SK-N-SH (cell line): ENCODE results near the gene CREB3L4. TPM values are rescaled to one million over a fixed set of nuclear protein-coding genes. Genes with fewer than 3 reads are reported as not detected.

Experiments
- CTCF ChIA-PET: fragments of 300-600, 350-600 bp; formaldehyde crosslinking; extraction: SDS; loops from one replicate; lab custom pipeline; 2021; lab: Yijun Ruan, JAX
- POLR2A ChIA-PET: fragments of 350-600 bp; sonication (Branson Sonifier 250); formaldehyde crosslinking; extraction: SDS; loops from one replicate; lab custom pipeline; 2020; ENCODE audit warnings: antibody characterized with exemption, inconsistent platforms; lab: Yijun Ruan, JAX
- DNase-seq: peaks from one replicate; pipeline ENCODE4 v3.0.0; 2012
- H2AFZ ChIP-seq: fragments of 200-600 bp; sonication (generic); 2 replicates; pipeline ENCODE4 v1.8.1; 2016; ENCODE audit warnings: antibody characterized with exemption, mild to moderate bottlenecking, low read depth
- H3F3A ChIP-seq: fragments of 200-600 bp; sonication (generic); replicated peaks from 2 replicates; pipeline ENCODE3; 2016; ENCODE audit warnings: antibody characterized with exemption, mild to moderate bottlenecking; ENCODE audit not compliant: insufficient read depth
- H3K27ac ChIP-seq, 2 experiments: fragments of 200-500 bp in 1 of 2; fragments of 200-600 bp in 1 of 2; sonication (Bioruptor generic) in 1 of 2; sonication (generic), shearing (Covaris generic) in 1 of 2; 2 replicates each; pipeline versions ENCODE4 v1.5.1 to v1.6.1; 2014 to 2016; ENCODE audit warnings: low read depth in 2 of 2, inconsistent platforms in 1 of 2, low read length in 1 of 2, mild to moderate bottlenecking in 1 of 2, mixed read lengths in 1 of 2
- H3K27me3 ChIP-seq: fragments of 200-600 bp; sonication (generic), shearing (Covaris generic); 2 replicates; pipeline ENCODE4 v1.6.1; 2016; ENCODE audit warnings: mixed run types; ENCODE audit not compliant: insufficient read depth
- H3K36me3 ChIP-seq, 2 experiments: fragments of 200-500 bp in 1 of 2; fragments of 200-600 bp in 1 of 2; sonication (Bioruptor generic) in 1 of 2; sonication (generic) in 1 of 2; replicated peaks in 1 of 2; 2 replicates each; pipeline versions ENCODE3 to v1.5.1; 2014 to 2016; ENCODE audit warnings: low read length in 1 of 2, mild to moderate bottlenecking in 1 of 2; ENCODE audit not compliant: insufficient read depth in 2 of 2, control insufficient read depth in 1 of 2
- H3K4me1 ChIP-seq, 2 experiments: fragments of 200-500 bp in 1 of 2; fragments of 200-600 bp in 1 of 2; sonication (Bioruptor generic) in 1 of 2; sonication (generic), shearing (Covaris generic) in 1 of 2; 2 replicates each; pipeline versions ENCODE4 v1.5.1 to v1.6.1; 2014 to 2016; ENCODE audit warnings: low read depth in 1 of 2, low read length in 1 of 2, mixed run types in 1 of 2; ENCODE audit not compliant: insufficient read depth in 2 of 2, control insufficient read depth in 1 of 2
- H3K4me2 ChIP-seq: fragments of 200-600 bp; sonication (generic), shearing (Covaris generic); 2 replicates; pipeline ENCODE4 v1.6.1; 2017; ENCODE audit warnings: mixed run types
- H3K4me3 ChIP-seq, 2 experiments: fragments of 200-500 bp in 1 of 2; fragments of 200-600 bp in 1 of 2; sonication (Bioruptor generic) in 1 of 2; sonication (generic), shearing (Covaris generic) in 1 of 2; 2 replicates each; pipeline versions ENCODE4 v1.5.1 to v1.8.1; 2014 to 2016; ENCODE audit warnings: low read depth in 2 of 2, inconsistent platforms in 1 of 2, low read length in 1 of 2, mild to moderate bottlenecking in 1 of 2, mixed read lengths in 1 of 2, moderate library complexity in 1 of 2
- H3K79me2 ChIP-seq: fragments of 200-600 bp; sonication (generic); 2 replicates; pipeline ENCODE4 v1.8.1; 2017; ENCODE audit warnings: mild to moderate bottlenecking; ENCODE audit not compliant: insufficient read depth
- H3K9ac ChIP-seq: fragments of 200-600 bp; sonication (generic); 2 replicates; pipeline ENCODE4 v1.6.1; 2017; ENCODE audit warnings: mixed run types
- H3K9me2 ChIP-seq: fragments of 200-600 bp; sonication (generic); 2 replicates; pipeline ENCODE4 v1.6.1; 2017; ENCODE audit warnings: mixed run types
- H3K9me3 ChIP-seq: fragments of 200-600 bp; sonication (generic); 2 replicates; pipeline ENCODE4 v1.6.1; 2017; ENCODE audit warnings: mixed run types, mild to moderate bottlenecking, moderate library complexity
- H4K20me1 ChIP-seq: fragments of 200-600 bp; sonication (generic); 2 replicates; pipeline ENCODE4 v1.6.1; 2017; ENCODE audit warnings: mild to moderate bottlenecking, mixed run types; ENCODE audit not compliant: insufficient read depth
- ELF1 ChIP-seq: IDR thresholded peaks from 2 replicates; pipeline ENCODE4 v1.4.0; 2012
- EP300 ChIP-seq, 2 experiments: IDR thresholded peaks; 2 replicates each; pipeline versions ENCODE4 v1.4.0 to v1.6.1; 2012; ENCODE audit warnings: borderline replicate concordance in 1 of 2, low read depth in 1 of 2, low read length in 1 of 2
- FOXJ3 ChIP-seq: sonication (generic); formaldehyde crosslinking; IDR thresholded peaks from 2 replicates; pipeline ENCODE4 v1.5.1; 2020; ENCODE audit warnings: mild to moderate bottlenecking, missing genetic modification reagents
- GABPA ChIP-seq: IDR thresholded peaks from 2 replicates; pipeline ENCODE4 v1.4.0; 2012; ENCODE audit warnings: low read depth, mild to moderate bottlenecking
- MXI1 ChIP-seq: IDR thresholded peaks from 2 replicates; pipeline ENCODE4 v1.6.1; 2012; ENCODE audit warnings: mild to moderate bottlenecking, low read depth, low read length, improper control_type of control experiment
- RCOR1 ChIP-seq: fragments of 150-350 bp; IDR thresholded peaks from 2 replicates; pipeline ENCODE4 v1.6.1; 2017; ENCODE audit warnings: antibody characterized with exemption, low read length
- RFX5 ChIP-seq: IDR thresholded peaks from 2 replicates; pipeline ENCODE4 v1.6.1; 2012; ENCODE audit warnings: mild to moderate bottlenecking, improper control_type of control experiment, low read length
- TAF1 ChIP-seq: IDR thresholded peaks from 2 replicates; pipeline ENCODE4 v1.6.1; 2012; ENCODE audit warnings: low read depth, mild to moderate bottlenecking, low read length, moderate library complexity, borderline replicate concordance
- USF2 ChIP-seq: fragments of 150-350 bp; IDR thresholded peaks from 2 replicates; pipeline ENCODE4 v1.6.1; 2017; ENCODE audit warnings: antibody characterized with exemption, low read length, low read depth, borderline replicate concordance
- WGBS: methylation state at CpG from one replicate; pipeline ENCODE4 v1.1.6; 2017; ENCODE audit warnings: low lambda C conversion rate; 5-methylcytosine and 5-hydroxymethylcytosine counted together
- polyA plus RNA-seq, 3 experiments: library from polyadenylated mRNA; depleted of rRNA; stranded (reverse); fragments of >200 nt; gene quantifications; 2 replicates each; pipeline ENCODE4 v1.2.3, GENCODE V29; 2012

Gene CREB3L4
- polyA plus RNA-seq, 1 of the 3 experiments (the other 2 are of a cell fraction): 12.8 TPM

- Histone ChIP-seq H3K4me2 (no peak overlapping the region), H4K20me1 (no peaks in the 10 kb centered on the region), H3K4me3 (no peak overlapping the region), H3K27me3 (no peaks in the 10 kb centered on the region), H3K36me3 (peaks cover 0 to 22% of the 10 kb centered on the region in 2 experiments), H3K79me2 (peaks cover 6% of the 10 kb centered on the region; the same call in 1 of the 2 replicates), H3F3A (peaks cover 17% of the 10 kb centered on the region), H3K9me2 (no peaks in the 10 kb centered on the region), H3K27ac (peak overlapping the region in 1 of 2 experiments; percentile 88; a peak in 2 of 4 replicates), H3K9ac (no peak overlapping the region)
- ChIA-PET POLR2A (interaction anchor here (0.7 to 1.3 kb wide), 5 partner anchors 8 to 38 kb away, joined by 3 to 5 read pairs (median 4); partner anchors contain the start of genes CREB3L4, CRTC2 and DENND4B), CTCF (interaction anchor here (1.2 to 3.1 kb wide), 5 partner anchors 10 to 131 kb away, joined by 3 to 46 read pairs (median 10); partner anchors contain the start of genes DENND4B and RAB13)
- TF ChIP-seq FOXJ3 (CRISPR knock-in tag) (0 out of 2 replicates have a peak, but pooled peaks have one; percentile 39), MXI1 (peak; percentile 53; the same call in 1 of the 2 replicates), RCOR1 (0 out of 2 replicates have a peak, but pooled peaks have one; percentile 26), ELF1 (no peak), EP300 (IDR thresholded peaks at IDR 0.05; ENCODE audit: borderline replicate concordance in 1 of 2, low read depth in 1 of 2, low read length in 1 of 2) (peak in 1 of 2 experiments; percentile 74; a peak in 1 of 4 replicates), TAF1 (no peak), USF2 (no peak), RFX5 (0 out of 2 replicates have a peak, but pooled peaks have one; percentile 31)
- TF ChIP-seq, all 33 proteins: peak for 5
- H2AFZ ChIP-seq: no peak overlapping the region
- peak; percentile 82 for DNase-seq
- WGBS: 62% methylated on average over 4 of the region's 4 CpGs
- H3K9me3 ChIP-seq: no peaks in the 10 kb centered on the region
- peaks cover 5 to 21% of the 10 kb centered on the region in 2 experiments; a peak in 2 of 4 replicates for H3K4me1 ChIP-seq
These were observed 38.8 kb upstream of the CREB3L4 start for GRCh38 chr1:153928791-153929341.

- H3K9me3 ChIP-seq: no peaks in the 10 kb centered on the region
- H3K27me3 ChIP-seq: no peaks in the 10 kb centered on the region
- H4K20me1 ChIP-seq: no peaks in the 10 kb centered on the region
- CTCF ChIA-PET: interaction anchor here (1.1 to 3.1 kb wide), 6 partner anchors 11 to 132 kb away, joined by 3 to 46 read pairs (median 8); partner anchors contain the start of genes DENND4B and RAB13
- H3F3A ChIP-seq: peaks cover 14% of the 10 kb centered on the region
- POLR2A ChIA-PET: interaction anchor here (0.9 to 1.3 kb wide), 3 partner anchors 8 to 63 kb away, joined by 3 to 5 read pairs (median 4); partner anchors contain the start of gene CREB3L4
- H3K27ac ChIP-seq: peak overlapping the region in 1 of 2 experiments; percentile 88; a peak in 2 of 4 replicates
- 84% methylated on average over 5 of the region's 5 CpGs for WGBS
- H3K36me3 ChIP-seq: peaks cover 0 to 28% of the 10 kb centered on the region in 2 experiments
- no peak overlapping the region for H3K9ac ChIP-seq
- H2AFZ ChIP-seq: no peak overlapping the region
- H3K4me3 ChIP-seq: no peak overlapping the region
- no peak overlapping the region for H3K4me2 ChIP-seq
- H3K4me1 ChIP-seq: peaks cover 0 to 21% of the 10 kb centered on the region in 2 experiments; a peak in 1 of 4 replicates
- peak; percentile 10 for DNase-seq
- TF ChIP-seq FOXJ3 (CRISPR knock-in tag) (no peak), GABPA (no peak)
- TF ChIP-seq, all 33 proteins: peak for 0
- Histone ChIP-seq H3K79me2 (peaks cover under 1% of the 10 kb centered on the region; the same call in 1 of the 2 replicates), H3K9me2 (no peaks in the 10 kb centered on the region)
These were observed 38.3 kb upstream of the CREB3L4 start for GRCh38 chr1:153929426-153929825.
